Stimulated activated CD8-positive, alpha-beta memory T cell treated with anti-CD3 and anti-CD28 coated beads, Interleukin-15, amount 100 ng/mL, for 4 hours (primary cell): ENCODE data around the gene DUSP6.

Experiments
- DNase-seq, 2 donors: peaks; one replicate each; pipeline ENCODE4 v3.0.0-alpha.2; 2020; ENCODE audit warnings: low read depth in 2 of 2

DUSP6 gene

DNA sequence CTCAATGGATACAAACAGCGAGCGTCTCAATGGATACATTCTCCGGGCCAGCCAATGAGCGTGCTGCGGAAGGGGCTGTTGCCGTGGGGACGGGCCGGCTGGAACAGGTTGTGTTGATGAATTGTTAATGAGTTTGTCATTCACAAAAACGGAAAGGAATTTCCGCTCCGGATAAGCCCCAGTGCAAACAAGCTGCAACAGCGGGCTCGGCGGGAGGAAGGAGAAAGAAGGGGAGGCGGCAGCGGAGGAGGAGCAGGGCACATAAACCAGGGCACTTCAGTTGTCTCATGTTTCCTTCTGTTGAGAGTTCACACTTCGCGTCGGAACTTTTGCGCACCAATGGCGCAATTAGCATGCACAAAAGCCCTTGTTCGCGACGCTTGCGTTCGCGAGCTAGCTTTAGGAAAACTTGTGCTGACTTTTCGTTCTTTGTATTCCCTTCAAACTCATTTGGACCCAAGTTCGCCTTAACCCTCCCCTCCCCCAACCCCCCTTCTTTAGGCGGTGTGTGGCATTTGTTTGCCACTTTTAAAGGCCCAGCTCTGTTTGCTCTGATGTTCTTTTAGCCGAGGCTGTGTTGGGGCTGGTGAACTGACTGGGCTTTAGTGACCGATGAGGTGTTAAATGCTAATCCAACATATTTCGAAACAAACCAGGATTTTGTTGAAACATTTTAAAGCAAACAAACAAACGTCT lies at the start of gene DUSP6:
DUSP6 (minus strand) TSS at position 10 of the 696 bp plus-strand sequence. CDS start 462 bp downstream, outside the sequence.
- DNase-seq = peak; percentile 66 to 77

GRCh38 chr12:89401433-89402058 lies 49.2 kb upstream of the DUSP6 start:
- no peak for DNase-seq

DNA sequence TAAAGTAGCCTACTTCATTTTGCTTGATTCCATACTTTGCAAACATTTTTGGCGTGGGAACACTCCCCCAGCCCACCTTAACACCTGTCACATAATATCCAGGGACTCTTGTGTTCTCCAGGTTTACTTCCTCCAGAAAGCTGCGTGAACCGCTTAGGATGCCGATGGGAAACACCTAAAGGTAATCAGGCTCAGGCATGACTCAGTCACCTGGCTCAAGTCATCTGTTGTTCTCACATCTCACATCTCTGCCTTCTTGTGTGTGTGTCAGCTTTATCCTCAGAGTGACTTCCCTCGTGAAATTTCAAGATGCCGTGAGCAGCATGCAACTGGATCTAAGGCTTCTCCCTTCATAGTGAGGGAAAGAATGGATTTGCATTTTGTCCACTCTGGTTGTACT lies 48.1 kb upstream of the DUSP6 start:
- no peak for DNase-seq

DNA sequence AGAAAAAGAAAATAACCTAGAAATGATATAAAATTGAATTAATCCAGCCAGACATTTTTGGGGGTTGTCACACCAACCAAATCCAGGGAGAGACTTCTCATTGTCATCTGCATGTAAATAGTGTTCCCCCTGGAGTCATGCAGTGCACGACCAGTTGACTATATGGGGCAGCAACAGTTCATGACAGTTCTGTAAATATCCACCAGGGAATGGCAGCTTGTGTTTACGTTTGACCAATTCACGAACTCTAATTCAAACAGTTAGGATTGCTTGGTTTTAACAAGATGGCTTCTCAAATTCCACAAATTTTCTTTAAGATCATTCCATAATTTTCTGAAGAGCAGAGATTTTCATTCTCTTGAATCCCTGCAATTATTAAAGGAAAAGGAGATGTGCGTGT lies 43.4 kb upstream of the DUSP6 start:
- DNase-seq = no peak

- no peak for DNase-seq
These were observed 41.3 kb upstream of the DUSP6 start for GRCh38 chr12:89393551-89394121.

GRCh38 chr12:89392391-89392790 lies 40.1 kb upstream of the DUSP6 start:
- DNase-seq = no peak

DNA sequence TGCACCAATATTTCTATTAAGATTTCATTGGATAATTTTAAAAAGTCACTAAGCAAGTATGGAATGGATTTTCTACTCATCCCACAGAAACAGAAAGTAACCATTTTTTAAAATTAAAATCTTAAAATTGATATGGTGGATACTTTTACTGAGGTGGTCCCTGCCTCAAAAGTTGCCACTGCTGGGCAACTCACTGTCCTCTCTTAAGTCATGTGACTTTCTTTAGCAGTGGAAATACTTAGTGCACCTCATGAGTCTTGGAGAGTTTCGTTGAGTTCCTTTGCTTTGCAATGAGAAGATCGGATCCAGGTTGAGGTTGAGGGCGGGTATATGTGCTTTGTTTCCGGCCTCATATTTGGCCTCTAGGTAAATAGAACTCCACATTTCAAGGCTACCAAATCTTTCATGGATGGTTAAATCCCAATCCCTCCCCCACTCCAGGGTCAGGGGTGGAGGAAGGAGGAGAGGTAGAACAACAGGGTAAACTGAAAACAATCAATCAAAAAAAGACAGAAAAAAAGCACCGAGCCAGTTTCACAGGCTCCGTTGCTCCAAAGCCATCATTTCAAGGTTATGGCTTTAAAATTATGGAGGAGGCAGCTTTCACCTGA lies 39.5 kb upstream of the DUSP6 start:
- no peak for DNase-seq

- no peak for DNase-seq
These were observed 38.7 kb upstream of the DUSP6 start for GRCh38 chr12:89390802-89391673.

DNA sequence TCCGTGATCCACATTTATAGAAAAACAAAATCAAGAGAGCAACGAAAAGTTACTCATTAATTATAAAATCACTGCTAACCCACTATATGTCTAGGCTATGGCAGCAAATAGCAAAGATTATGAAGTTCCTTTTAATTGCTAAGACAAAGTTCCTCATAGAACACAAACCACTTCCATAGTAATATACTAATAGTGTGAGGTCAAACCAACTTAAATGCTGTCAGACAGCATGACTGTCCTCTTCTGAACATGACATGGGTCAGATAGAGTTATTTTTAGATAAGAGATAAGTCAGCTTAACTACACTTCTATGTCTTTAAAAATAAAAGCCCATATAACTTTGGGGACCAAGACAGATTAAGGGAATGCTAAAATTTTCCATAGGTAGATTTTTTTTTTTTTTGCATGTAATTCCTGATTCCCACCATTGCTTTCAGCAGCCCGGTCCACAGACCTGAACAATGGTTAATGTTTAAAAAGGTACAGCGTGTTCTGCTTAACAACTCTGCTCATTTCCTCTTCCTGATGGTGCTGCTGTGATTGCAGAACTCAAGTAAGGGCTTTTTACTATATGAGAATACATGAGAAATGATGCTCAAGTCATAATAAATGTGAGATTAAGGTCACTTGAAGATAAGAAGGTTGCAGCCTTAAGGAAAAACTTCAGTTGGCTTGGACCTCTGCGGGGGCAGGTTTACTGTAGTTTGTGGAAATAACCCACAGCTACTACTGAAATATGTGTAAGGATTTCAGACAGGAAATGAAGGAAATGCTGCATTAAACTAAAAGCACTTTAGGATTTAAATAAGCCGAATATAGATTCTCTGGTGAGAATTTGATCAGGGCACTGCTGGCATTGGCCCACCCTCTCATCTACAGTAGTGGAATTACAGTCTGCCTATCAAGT lies 37.7 kb upstream of the DUSP6 start:
- no peak for DNase-seq

DNA sequence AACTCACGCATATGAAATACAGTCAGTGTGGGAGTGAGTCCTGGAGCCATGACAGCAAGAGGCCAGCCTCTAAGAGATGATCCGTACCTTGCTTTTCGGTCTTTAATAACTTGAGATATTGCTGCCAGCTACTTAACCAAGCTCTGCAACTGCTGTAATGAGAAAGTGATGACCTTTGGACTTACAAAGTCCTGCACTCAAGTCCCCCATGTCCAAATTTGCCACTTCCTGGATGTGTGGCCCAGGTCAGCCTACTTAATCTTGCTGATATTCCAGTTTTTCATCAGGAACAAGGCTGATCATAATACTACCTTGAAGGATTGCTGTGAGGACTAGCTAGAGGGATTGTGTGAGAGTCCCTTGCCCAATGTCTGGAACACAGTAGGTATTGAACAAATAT lies 33.8 kb upstream of the DUSP6 start:
- DNase-seq = no peak

DNA sequence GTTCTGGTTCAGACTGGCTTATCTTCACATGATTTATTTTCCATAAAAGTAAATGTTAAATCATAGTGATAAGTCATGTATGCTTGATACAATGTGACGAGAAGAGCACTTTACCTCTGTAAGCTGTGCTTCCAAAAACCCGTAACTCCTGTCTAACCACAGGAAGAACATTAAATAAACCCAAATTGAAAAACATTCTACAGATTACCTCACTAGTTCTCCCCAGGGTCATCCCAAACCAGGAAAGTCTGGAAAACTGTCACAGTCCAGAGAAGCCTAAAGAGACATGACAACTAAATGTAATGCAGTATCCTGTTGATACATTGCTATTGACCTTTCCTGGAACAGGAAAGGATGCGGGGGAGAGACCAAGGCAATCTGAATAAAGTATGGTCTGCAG lies 32.5 kb upstream of the DUSP6 start:
- DNase-seq = no peak

- DNase-seq = no peak
These were observed 31.9 kb upstream of the DUSP6 start for GRCh38 chr12:89384050-89384758.

DNA sequence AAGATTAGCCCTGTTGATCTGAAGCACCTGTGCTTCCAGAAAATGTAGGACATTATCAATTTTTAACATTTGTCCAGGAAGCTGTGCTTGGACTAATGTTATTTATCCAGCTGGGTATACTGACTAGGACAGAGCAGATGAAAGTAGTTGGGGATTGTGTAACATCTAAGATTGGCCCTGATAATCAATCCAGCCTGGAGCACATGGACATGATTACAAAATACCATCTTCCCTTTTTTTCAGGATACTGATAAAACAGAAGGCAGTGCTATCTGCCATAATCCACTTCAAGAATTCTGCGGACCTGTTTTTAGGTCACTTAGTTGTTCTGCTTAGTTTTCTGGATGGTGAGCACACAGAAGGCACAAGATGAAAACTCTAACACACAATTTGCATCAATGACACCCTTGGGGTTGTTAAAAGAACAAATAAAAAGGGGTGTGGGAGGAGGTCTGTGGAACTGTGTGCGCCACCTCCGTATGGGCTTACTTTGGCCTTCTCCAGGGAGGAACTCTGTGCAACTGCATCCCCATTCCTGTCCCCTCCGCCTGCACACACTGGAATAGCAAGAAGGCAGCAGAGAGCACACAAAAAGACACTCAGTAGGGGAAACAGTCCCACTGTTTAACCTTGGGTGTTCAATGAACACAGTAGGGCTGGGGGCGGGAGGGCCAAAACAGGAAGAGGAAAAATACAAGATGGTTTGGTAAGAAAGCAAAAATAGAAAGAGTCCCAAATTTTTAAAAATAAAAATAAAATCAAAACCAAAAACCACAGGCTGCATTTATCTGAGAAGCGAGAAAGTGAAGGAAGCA lies 31.1 kb upstream of the DUSP6 start:
- DNase-seq = no peak

DNA sequence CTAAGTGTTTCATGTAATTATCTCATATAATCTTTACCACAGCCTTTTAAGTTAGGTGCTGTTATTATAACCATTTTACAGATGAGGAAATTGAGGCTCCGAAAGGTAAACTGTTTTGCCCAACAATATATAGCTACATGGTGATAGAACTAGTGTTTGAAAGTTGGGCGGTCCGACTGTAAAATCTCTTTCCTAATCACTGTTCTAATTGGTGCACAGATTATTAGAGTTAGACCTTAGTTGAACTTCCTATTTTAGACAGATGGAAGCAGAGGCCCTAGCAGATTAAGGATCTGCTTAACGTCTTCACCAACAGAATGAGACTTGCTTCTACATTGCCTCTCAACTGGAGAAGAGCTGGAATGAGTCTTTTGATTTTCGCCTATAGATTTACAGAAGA lies 30.0 kb upstream of the DUSP6 start:
- no peak for DNase-seq

DNA sequence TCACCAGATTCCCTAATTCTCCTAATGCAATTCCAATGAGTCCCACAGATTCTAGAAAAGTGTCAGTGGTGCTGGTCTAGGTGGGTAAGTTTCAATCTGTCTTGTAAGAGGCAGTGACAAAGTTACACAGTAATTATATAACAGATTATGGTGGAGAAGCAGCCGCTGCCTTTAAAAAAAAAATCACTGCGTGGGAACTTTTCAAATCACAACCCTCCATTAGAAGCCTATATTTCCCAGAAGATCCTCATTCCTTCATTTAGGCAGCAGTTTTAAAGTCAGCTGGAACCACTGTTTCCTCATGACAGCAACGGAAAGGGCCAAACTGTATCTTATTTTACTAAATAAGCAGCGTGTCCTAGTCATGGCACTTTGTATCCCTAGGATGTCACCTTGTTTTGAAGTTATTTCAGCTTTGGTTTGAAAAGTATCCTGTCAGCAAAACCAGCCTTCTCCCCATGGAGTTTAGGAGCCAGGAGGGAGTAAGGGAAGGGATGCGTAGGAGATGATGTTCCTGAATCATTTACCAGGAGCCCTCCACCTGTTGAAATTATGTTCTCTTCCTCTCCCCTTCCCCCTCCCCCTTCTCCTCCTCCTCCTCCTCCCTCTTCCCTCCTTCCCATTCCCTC lies 27.7 kb upstream of the DUSP6 start:
- no peak for DNase-seq

- DNase-seq = no peak
These were observed 27.0 kb upstream of the DUSP6 start for GRCh38 chr12:89379148-89379838.

GRCh38 chr12:89376844-89377243 lies 24.5 kb upstream of the DUSP6 start:
- DNase-seq = no peak

GRCh38 chr12:89376202-89376529 lies 23.9 kb upstream of the DUSP6 start:
- no peak for DNase-seq
